NT2/D1 (cell line): Measurements from ENCODE around the gene AGBL1.

Source experiments
- SUZ12 ChIP-seq: IDR thresholded peaks from 2 replicates; pipeline ENCODE4 v1.6.1; 2011; ENCODE audit not compliant: insufficient read length, insufficient read depth; ENCODE audit errors: extremely low read depth
- YY1 ChIP-seq: IDR thresholded peaks from 2 replicates; pipeline ENCODE4 v1.6.1; 2011; ENCODE audit not compliant: insufficient read length, insufficient read depth
- ZNF274 ChIP-seq: IDR thresholded peaks from 2 replicates; pipeline ENCODE4 v1.6.1; 2011; ENCODE audit warnings: mild to moderate bottlenecking, low read depth, low read length

GRCh38 chr15:86556396-86557017 is 476.8 kb downstream of the AGBL1 start:
- TF ChIP-seq ZNF274 (no peak), SUZ12 (no peak), YY1 (no peak)
